ENCODE results near the gene PRPH2. TPM values are rescaled to one million over a fixed set of nuclear protein-coding genes. Genes with fewer than 3 reads are reported as not detected.

Gene PRPH2
- total and polyA plus RNA-seq, 10 of the 15 experiments (the other 5 are each of a cell fraction or from before 2014, with no cell fraction given), result 0.08 TPM; not detected in 9

GRCh38 chr6:42771741-42772100 is 49.3 kb upstream of the PRPH2 start:
- Histone ChIP-seq H3K36me3 (ENCODE audit: control insufficient read depth in 2 of 2, insufficient read depth in 2 of 2, low read length in 1 of 2) (no peaks in the 10 kb centered on the region), H3K4me3 (peak overlapping the region; percentile 51), H3K9me3 (replicated peaks; ENCODE audit: control insufficient read depth, insufficient read depth, low read length) (no peaks in the 10 kb centered on the region), H3K27ac (ENCODE audit: control insufficient read depth, insufficient read depth) (peak overlapping the region; percentile 54), H3K9ac (ENCODE audit: control insufficient read depth, insufficient read depth, low read length) (peak overlapping the region; percentile 48), H3K27me3 (replicated peaks in 1 of 2; ENCODE audit: control insufficient read depth in 2 of 2, insufficient read depth in 2 of 2, low read length in 1 of 2) (no peaks in the 10 kb centered on the region), H4K20me1 (ENCODE audit: control insufficient read depth, insufficient read depth) (no peaks in the 10 kb centered on the region), H2AFZ (ENCODE audit: control insufficient read depth, low read depth, low read length) (no peak overlapping the region), H3K4me2 (ENCODE audit: control insufficient read depth, insufficient read depth) (peak overlapping the region; percentile 82), H3K4me1 (ENCODE audit: control insufficient read depth, insufficient read depth, low read length) (peaks cover 49% of the 10 kb centered on the region), H3K79me2 (ENCODE audit: control insufficient read depth, insufficient read depth, low read length) (peaks cover 18% of the 10 kb centered on the region)
- POLR2A ChIA-PET, result interaction anchor here (0.5 to 8.8 kb wide), 7 partner anchors 10 to 121 kb away, joined by 4 to 140 read pairs (median 7); partner anchors contain the start of genes BICRAL, RPL7L1 and TBCC
- in situ Hi-C loops (cut with MboI), result no loop called here
- FAIRE-seq, result no peak
- WGBS (ENCODE audit: insufficient coverage, insufficient replicate concordance, low lambda C conversion rate, missing lambda C conversion rate), result 0% methylated on average over 3 of the region's 3 CpGs
- no TSS peak for BruUV-seq (replicated peaks)
- SMC1A ChIA-PET (ENCODE audit: uncharacterized antibody, unreplicated experiment), result interaction anchor here (1.0 to 9.6 kb wide), 11 partner anchors 9 to 199 kb away, joined by 3 to 92 read pairs (median 3); partner anchors contain the start of genes BICRAL and TBCC
- CTCF ChIA-PET, result interaction anchor here (1.0 to 4.9 kb wide), 4 partner anchors 9 to 28 kb away, joined by 3 to 25 read pairs (median 6); no protein-coding TSS in a partner anchor
- no peak for DNase-seq (ENCODE audit: low read depth, low spot score)
- intact Hi-C loops (cut with micrococcal nuclease; ENCODE audit: unreplicated experiment), result loop anchor here (1.0 to 10.0 kb wide), 2 partner anchors 25 to 613 kb away; partner anchors contain the start of gene TBCC
- ATAC-seq, result peak; percentile 14; the same call in 1 of the 3 replicates
- TF ChIP-seq ZSCAN29 (IDR thresholded peaks at IDR 0.05) (no peak), PAX8 (IDR thresholded peaks at IDR 0.05) (0 out of 2 replicates have a peak, but pooled peaks have one; percentile 68), SKIL (IDR thresholded peaks at IDR 0.05; ENCODE audit: low read depth, poor library complexity, severe bottlenecking) (peak; percentile 6), ZBTB40 (IDR thresholded peaks at IDR 0.05; ENCODE audit: borderline replicate concordance) (0 out of 2 replicates have a peak, but pooled peaks have one; percentile 9), ATF2 (IDR thresholded peaks at IDR 0.05; ENCODE audit: low read length) (0 out of 2 replicates have a peak, but pooled peaks have one; percentile 12), ATF7 (IDR thresholded peaks at IDR 0.05; ENCODE audit: low read depth) (peak; percentile 18; the same call in 1 of the 2 replicates), ZNF24 (IDR thresholded peaks at IDR 0.05) (0 out of 2 replicates have a peak, but pooled peaks have one; percentile 5), PKNOX1 (IDR thresholded peaks at IDR 0.05) (peak; percentile 61; the same call in 1 of the 2 replicates), EED (IDR thresholded peaks at IDR 0.05; ENCODE audit: low read depth) (no peak), ZNF217 (IDR thresholded peaks at IDR 0.05) (0 out of 2 replicates have a peak, but pooled peaks have one; percentile 38), STAT1 (conservative IDR thresholded peaks at IDR 0.05) (no peak), DPF2 (IDR thresholded peaks at IDR 0.05) (peak; percentile 3; the same call in 1 of the 2 replicates)
- RAD21 ChIA-PET (ENCODE audit: unreplicated experiment), result interaction anchor here (0.8 to 17.0 kb wide), 12 partner anchors 8 to 1038 kb away, joined by 3 to 227 read pairs (median 4); partner anchors contain the start of genes BICRAL, RPL7L1 and TBCC

All from GM12878 (cell line).